HUES6 (cell line): Measurements from ENCODE around the gene IRF7.

ENCODE experiments used
- H3K27ac ChIP-seq: 2 replicates; pipeline ENCODE4 v1.7.0; 2013; ENCODE audit warnings: low read depth, mild to moderate bottlenecking, low read length, inconsistent platforms
- H3K27me3 ChIP-seq: 2 replicates; pipeline ENCODE4 v1.6.1; 2013; ENCODE audit warnings: low read length; ENCODE audit not compliant: control insufficient read depth, insufficient read depth
- H3K36me3 ChIP-seq: 2 replicates; pipeline ENCODE4 v1.6.1; 2013; ENCODE audit warnings: low read length; ENCODE audit not compliant: control insufficient read depth, insufficient read depth
- H3K4me1 ChIP-seq: 2 replicates; pipeline ENCODE4 v1.6.1; 2013; ENCODE audit warnings: low read length; ENCODE audit not compliant: control insufficient read depth, insufficient read depth
- H3K4me3 ChIP-seq: 2 replicates; pipeline ENCODE4 v1.5.1; 2013; ENCODE audit warnings: low read depth, low read length
- H3K9ac ChIP-seq: one replicate; pipeline ENCODE4 v1.6.1; 2013; ENCODE audit warnings: mild to moderate bottlenecking, low read length
- H3K9me3 ChIP-seq: 2 replicates; pipeline ENCODE4 v1.6.1; 2013; ENCODE audit warnings: low read depth, low read length; ENCODE audit not compliant: control insufficient read depth, insufficient read depth

IRF7 gene

DNA sequence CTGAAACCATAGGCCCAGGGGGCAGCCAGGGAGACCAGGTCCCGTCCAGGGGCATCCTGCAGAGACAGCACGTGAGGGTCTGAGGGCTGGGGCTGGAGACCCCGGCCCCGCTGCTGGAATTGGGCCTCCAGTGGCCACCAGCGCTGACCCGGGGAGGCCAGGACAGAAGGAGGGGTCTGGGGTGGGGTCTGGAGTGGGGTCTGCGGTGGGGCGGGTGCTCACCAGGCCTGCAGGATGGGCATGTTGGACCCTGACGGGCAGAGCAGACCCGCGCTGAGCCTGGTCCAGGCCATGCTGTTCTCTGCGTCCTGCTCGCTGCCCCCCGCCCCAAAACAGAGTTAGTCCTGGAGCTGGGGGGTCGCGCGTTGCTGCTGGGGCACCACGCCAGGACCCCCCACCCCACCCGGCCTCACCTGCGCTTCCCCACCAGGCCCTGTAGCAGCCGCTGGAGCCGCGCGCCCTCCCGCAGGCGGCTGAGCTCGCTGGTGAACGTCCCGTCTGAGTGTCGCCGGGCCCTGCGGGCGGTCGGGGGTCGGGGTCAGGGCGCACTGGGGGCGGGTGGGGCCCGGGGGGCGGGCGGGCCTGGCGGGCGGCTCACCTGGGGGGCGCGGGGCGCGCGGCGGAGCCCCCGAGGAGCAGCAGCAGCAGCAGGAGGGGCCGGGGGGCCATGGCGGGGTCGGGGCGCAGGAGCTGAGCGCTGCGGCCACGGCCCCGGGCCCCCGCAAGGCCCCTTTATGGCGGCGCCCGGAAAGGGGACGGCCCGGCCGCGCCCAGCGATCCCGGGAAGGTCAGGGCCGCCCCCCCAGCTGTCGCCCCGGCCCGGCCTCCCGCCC, 10.9 kb upstream of the IRF7 start, which contains the start of gene SCT:
SCT (minus strand) TSS at position 707 of the 833 bp plus-strand sequence; CDS start at position 669, 38 bp downstream.
- H3K27me3 ChIP-seq: peaks cover 5% of the 10 kb centered on the region; the same call in 1 of the 2 replicates
- no peak within 1 kb of the TSS for H3K9ac ChIP-seq
- H3K4me3 ChIP-seq: peak within 1 kb of the TSS; percentile 37; the same call in 1 of the 2 replicates

DNA sequence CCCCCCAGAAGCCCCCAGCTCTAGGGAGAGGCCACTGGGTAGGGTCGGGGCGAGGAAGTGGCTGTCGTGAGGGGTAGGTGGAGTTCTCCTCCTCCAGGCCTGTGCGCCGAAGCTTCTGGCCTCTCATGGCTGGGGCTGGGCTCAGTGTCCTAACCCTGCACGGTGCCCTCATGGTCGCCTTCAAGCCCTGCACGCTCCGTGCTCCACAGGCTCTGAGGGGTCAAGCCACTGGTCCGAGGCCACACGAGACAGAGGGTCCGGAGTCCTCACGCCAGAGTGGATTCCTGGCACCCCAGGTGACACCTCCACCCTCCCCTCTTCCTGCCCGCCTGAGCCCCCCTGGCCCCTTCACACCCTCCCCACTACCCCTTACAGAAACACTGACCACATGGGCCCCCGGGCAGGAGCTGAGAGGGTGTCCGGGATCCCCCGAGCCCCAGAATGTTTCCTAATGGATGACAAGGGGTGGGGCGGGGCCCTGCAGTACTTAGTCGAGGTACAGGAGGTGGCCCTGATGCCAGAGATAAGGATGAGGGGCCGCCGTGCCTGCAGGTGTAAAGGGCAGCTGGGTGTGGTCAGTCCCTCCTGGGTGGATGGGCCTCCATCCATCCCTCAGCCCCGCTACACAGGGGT, 10.0 kb upstream of the IRF7 start:
- Histone ChIP-seq H3K27me3 (peaks cover 5% of the 10 kb centered on the region; the same call in 1 of the 2 replicates), H3K9ac (no peak overlapping the region), H3K9me3 (no peaks in the 10 kb centered on the region), H3K36me3 (peaks cover 3% of the 10 kb centered on the region; the same call in 1 of the 2 replicates), H3K27ac (no peak overlapping the region), H3K4me3 (no peak overlapping the region), H3K4me1 (0 out of 2 replicates have a peak, but pooled peaks cover 3% of the 10 kb centered on the region)

More for the DNA sequence above, 10.9 kb upstream of the IRF7 start, which contains the start of gene SCT:
- Histone ChIP-seq H3K27ac (no peak within 1 kb of the TSS), H3K9me3 (no peaks in the 10 kb centered on the region), H3K36me3 (peaks cover 3% of the 10 kb centered on the region; the same call in 1 of the 2 replicates), H3K4me1 (0 out of 2 replicates have a peak, but pooled peaks cover 3% of the 10 kb centered on the region)

DNA sequence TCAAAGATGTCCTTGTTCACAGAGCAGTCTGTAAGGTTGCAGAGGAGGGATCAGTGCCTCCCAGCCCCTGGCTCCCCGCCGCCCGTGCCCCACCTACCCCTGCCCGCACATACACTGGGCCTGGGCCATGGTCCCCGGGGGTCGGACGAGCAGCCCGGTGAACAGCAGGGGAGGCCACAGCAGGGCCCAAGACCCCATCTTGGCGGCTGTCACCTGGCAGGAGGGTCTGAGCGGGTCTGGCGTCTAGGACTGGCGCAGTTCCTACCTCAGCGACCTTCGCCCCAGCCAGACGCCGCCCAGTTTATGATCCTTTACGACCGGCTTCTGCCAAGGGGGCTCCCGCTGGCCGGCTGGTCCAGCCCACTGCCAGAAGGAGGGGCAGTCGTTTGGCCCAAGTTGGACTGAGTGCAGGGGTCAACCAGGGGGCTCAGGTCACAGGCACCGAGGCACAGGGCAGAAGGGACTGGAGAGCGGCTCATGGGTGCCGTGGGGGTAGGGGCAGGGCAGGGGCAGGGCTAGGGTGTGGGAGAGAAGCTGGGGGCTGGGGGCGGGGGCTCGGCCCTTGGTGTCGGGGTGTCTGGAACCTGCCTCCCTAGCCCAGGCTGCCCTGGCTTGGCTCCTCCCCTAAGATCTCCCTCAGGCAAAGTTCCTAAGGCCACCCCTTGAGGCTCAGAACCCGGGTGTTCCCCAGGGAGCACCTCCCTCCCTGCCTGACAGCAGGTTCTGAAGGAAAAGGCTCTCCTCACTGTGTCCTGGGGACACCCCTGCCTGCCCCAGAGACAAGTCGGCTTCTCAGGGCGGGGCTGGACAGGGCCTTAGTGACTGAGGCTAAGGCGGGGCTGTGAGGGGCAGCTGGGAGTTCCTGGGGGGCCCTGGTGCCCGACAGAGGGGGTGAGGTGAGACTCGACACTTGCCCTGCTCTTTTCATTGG, 9.2 kb upstream of the IRF7 start, which contains the start of gene CDHR5:
CDHR5 (minus strand) TSS at position 251 of the 931 bp plus-strand sequence; CDS start at position 198, 53 bp downstream.
- Histone ChIP-seq H3K4me1 (0 out of 2 replicates have a peak, but pooled peaks cover 3% of the 10 kb centered on the region), H3K9ac (no peak within 1 kb of the TSS), H3K9me3 (no peaks in the 10 kb centered on the region), H3K4me3 (no peak within 1 kb of the TSS), H3K27ac (no peak within 1 kb of the TSS), H3K36me3 (peaks cover 3% of the 10 kb centered on the region; the same call in 1 of the 2 replicates), H3K27me3 (peaks cover 5% of the 10 kb centered on the region; the same call in 1 of the 2 replicates)

DNA sequence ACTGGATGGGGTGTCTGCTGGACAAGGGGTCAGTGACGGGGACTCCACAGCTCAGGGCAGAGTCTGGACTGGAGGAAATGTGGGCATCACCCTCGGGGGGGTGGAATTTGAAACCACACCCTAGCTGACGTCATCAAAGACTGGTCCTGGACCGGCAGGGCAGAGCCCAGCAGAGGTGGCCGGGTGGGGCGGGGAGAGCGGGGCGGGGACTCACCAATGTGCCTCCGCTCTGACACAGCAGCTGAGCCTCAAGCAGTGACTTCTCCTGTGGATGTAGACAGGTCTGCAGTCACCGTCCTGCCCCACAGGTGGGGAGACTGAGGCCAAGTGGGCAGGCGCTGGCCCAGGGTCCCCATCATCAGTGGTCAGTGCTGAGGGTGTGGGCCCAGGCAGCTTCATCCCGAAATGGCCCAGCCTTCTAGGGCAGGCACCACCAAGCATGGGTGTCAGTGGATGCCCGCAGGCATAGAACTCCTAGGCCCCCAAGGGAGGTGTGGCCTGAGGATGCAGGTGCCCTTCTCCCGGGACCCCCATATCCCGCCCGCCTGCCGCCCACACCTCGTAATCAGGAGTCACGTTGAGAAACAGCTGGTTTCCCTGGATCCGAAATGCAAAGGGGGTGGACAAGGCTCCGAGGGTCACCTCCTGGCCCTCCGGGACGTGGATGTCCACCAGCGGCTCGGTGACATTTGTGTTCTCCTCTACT, 8.4 kb upstream of the IRF7 start:
- Histone ChIP-seq H3K36me3 (peaks cover 3% of the 10 kb centered on the region; the same call in 1 of the 2 replicates), H3K27me3 (peaks cover 5% of the 10 kb centered on the region; the same call in 1 of the 2 replicates), H3K27ac (no peak overlapping the region), H3K4me3 (no peak overlapping the region), H3K4me1 (0 out of 2 replicates have a peak, but pooled peaks cover 3% of the 10 kb centered on the region), H3K9ac (no peak overlapping the region), H3K9me3 (no peaks in the 10 kb centered on the region)

DNA sequence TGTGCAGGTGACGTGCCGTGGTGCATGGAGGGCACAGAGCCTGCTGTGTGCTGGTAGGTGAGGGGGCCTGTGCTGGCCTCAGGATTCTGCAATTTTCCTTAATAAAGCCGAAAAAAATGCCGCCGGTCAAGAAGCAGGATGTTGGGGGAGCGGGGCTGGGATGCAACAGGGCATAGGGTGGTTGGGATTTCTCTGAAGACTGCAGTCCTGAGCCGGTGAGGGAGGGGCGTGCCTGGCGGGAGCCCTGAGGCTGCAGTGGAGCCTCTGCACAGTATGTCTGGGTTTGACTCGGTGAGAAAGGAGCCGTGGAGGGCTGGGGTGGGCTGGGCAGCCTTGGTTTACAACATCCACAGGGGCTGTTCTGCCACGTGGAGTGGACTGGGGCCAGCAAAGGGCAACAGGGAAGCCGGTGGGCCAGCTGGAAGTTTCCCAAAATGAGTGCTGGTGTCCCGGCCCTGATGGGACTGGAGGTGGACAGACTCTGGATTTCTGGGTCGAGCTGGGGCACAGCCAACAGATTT, 7.7 kb upstream of the IRF7 start:
- Histone ChIP-seq H3K9me3 (no peaks in the 10 kb centered on the region), H3K27ac (no peak overlapping the region), H3K4me1 (0 out of 2 replicates have a peak, but pooled peaks cover 3% of the 10 kb centered on the region), H3K27me3 (peaks cover 5% of the 10 kb centered on the region; the same call in 1 of the 2 replicates), H3K4me3 (no peak overlapping the region), H3K36me3 (peaks cover 2% of the 10 kb centered on the region; the same call in 1 of the 2 replicates), H3K9ac (no peak overlapping the region)

DNA sequence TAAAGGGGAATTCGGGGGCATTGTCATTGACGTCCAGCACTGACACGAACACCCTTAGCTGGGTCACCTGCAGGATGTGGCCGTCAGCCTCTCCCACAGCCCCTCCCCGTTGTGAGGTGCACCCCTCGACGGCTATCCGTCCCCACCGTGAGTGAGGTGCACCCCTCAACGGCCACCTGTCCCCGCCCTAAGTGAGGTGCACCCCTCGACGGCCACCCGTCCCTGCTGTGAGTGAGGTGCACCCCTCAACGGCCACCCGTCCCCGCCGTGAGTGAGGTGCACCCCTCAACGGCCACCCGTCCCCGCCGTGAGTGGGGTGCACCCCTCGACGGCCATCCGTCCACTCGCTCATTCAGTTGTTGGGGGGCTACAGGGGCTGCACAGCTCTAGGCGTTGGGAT, 6.1 kb upstream of the IRF7 start:
- Histone ChIP-seq H3K4me3 (no peak overlapping the region), H3K9me3 (no peaks in the 10 kb centered on the region), H3K27me3 (no peaks in the 10 kb centered on the region), H3K27ac (no peak overlapping the region), H3K36me3 (0 out of 2 replicates have a peak, but pooled peaks cover 7% of the 10 kb centered on the region), H3K4me1 (0 out of 2 replicates have a peak, but pooled peaks cover 3% of the 10 kb centered on the region), H3K9ac (no peak overlapping the region)

DNA sequence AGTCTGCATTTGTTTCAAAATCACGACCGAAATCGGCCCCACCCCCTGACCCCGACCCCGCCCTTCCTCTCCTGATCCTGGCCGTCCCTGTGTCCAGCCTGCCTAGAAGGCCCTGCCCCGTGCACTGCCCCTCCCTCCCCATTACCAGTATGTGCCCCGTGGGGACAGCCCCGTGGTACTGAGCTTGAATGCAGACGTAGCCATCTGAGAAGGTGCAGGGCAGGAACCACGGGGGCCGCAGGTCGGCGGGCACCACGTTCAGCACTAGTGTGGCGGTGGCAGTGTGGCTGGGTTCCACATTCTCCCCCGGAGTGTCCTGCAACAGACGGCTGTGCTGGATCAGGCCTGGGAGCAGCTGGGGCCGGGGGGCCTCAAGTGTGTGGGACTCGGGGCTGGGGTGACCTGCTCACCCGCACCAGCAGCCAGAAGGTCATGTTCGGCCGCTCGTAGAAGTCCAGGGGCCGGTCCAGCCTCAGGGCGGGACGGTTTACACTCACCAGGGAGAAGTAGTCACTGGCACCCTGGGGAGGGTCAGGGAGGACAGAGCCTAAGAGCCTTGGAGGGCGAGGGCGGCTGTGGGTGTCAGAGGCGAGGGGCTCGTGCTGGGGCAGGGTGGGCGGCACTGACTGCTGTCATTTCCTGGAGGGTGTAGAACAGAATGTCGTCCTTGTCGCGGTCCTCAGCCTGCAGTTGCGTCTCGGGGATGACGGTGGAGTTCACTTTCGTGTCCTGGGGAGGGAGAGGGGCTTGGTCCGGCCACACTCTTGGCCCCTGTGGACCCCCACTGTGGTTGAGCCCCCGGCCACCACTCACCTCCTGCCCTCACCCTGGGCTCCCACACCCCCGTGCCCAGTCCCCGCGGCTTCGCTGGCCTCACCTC, 5.4 kb upstream of the IRF7 start:
- Histone ChIP-seq H3K4me1 (0 out of 2 replicates have a peak, but pooled peaks cover 3% of the 10 kb centered on the region), H3K4me3 (no peak overlapping the region), H3K36me3 (0 out of 2 replicates have a peak, but pooled peaks cover 7% of the 10 kb centered on the region), H3K27ac (no peak overlapping the region), H3K27me3 (no peaks in the 10 kb centered on the region), H3K9ac (no peak overlapping the region), H3K9me3 (no peaks in the 10 kb centered on the region)

DNA sequence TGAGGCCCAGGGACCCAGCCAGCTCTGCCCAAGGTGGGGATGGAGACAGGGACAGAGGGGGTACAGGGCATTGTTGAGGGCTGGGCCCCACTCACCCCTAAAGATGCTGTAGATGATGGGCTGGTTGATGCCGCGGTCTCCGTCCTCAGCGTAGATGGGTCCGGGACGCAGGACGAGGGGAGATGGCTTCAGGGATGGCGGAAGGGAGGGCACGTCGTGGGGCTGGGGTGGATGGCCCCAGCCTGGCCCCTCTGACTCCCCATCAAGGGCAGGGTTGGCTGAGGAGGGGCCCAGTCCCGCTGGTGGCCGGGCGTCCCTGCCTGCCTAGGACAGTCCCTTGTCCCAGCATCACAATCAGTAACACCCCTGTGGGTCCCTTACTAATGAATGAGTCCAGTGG, 4.5 kb upstream of the IRF7 start:
- no peak overlapping the region for H3K27ac ChIP-seq
- no peaks in the 10 kb centered on the region for H3K27me3 ChIP-seq
- no peak overlapping the region for H3K4me3 ChIP-seq

DNA sequence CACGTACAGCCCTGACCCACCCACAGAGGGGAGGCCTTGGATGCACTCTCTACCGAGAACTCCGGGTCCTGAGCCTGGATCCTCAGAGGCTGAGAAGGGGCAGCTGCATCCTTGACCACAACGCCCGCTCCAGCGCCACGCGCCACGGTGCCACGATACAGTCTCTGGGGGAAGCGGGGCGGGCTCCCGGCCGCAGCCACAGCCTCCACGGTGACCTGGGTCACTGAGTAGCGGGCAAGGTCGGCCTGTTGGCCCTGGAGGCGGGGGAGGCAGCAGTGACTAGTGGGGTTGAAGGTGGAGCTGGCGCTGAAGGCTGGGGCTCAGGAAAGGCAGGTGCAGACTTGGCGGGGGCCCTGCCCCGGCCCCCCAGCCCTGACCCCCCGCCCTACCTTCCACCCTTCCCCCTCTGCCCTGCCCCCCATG, 3.9 kb upstream of the IRF7 start:
- H3K9ac ChIP-seq: no peak overlapping the region
- H3K27me3 ChIP-seq: no peaks in the 10 kb centered on the region
- H3K9me3 ChIP-seq: no peaks in the 10 kb centered on the region
- H3K4me3 ChIP-seq: no peak overlapping the region
- H3K4me1 ChIP-seq: peaks cover 7% of the 10 kb centered on the region; the same call in 1 of the 2 replicates
- no peak overlapping the region for H3K27ac ChIP-seq
- peaks cover 7% of the 10 kb centered on the region; the same call in 1 of the 2 replicates for H3K36me3 ChIP-seq

More for the DNA sequence above, 4.5 kb upstream of the IRF7 start:
- Histone ChIP-seq H3K4me1 (peaks cover 5% of the 10 kb centered on the region; the same call in 1 of the 2 replicates), H3K9me3 (no peaks in the 10 kb centered on the region), H3K36me3 (0 out of 2 replicates have a peak, but pooled peaks cover 7% of the 10 kb centered on the region), H3K9ac (no peak overlapping the region)
